Measurements from ENCODE around the gene CLEC11A. TPM values are rescaled to one million over a fixed set of nuclear protein-coding genes. Genes with fewer than 3 reads are reported as not detected.
A peak's percentile ranks its signal among the peaks of the same experiment; 100 is the strongest.

Gene CLEC11A
- total and polyA plus RNA-seq, 12 donors: 2.3 to 12.9 (median 4.4) TPM

GRCh38 chr19:50702871-50703829 lies 20.0 kb upstream of the CLEC11A start:
- H3K36me3 ChIP-seq: no peaks in the 10 kb centered on the region
- 55 to 60% methylated on average over 45 to 47 of the region's 47 CpGs for WGBS, 2 donors
- DNase-seq (no peak), ATAC-seq (no peak)
- no peak overlapping the region for H3K27ac ChIP-seq
- TF ChIP-seq CTCF (IDR thresholded peaks at IDR 0.05): no peak
- no peak overlapping the region for H3K4me3 ChIP-seq
- intact Hi-C loops (cut with DNase I): loop anchor here in 3 of 10 donors (10.0 kb wide), 1 partner anchor 82 kb away; no protein-coding TSS in a partner anchor
- peaks cover 5 to 62% (median 44%) of the 10 kb centered on the region in 7 donors for H3K27me3 ChIP-seq
- H3K4me1 ChIP-seq: no peaks in the 10 kb centered on the region
- no peaks in the 10 kb centered on the region for H3K9me3 ChIP-seq

- Histone ChIP-seq H3K36me3 (no peaks in the 10 kb centered on the region), H3K27me3 (peaks cover 5 to 64% (median 41%) of the 10 kb centered on the region in 7 donors), H3K4me3 (no peak overlapping the region), H3K9me3 (no peaks in the 10 kb centered on the region), H3K4me1 (no peaks in the 10 kb centered on the region), H3K27ac (no peak overlapping the region)
- peak in 1 of 9 donors; percentile 30 for TF ChIP-seq CTCF (IDR thresholded peaks at IDR 0.05)
- WGBS, 2 donors: 37 to 40% methylated on average over 21 to 22 of the region's 22 CpGs
- DNase-seq (no peak), ATAC-seq (no peak)
- intact Hi-C loops (cut with DNase I): loop anchor here in 4 of 10 donors (2.0 to 10.0 kb wide), 2 partner anchors 79 to 81 kb away; no protein-coding TSS in a partner anchor
Measured at GRCh38 chr19:50703915-50704796, 19.0 kb upstream of the CLEC11A start.

- no peak for DNase-seq
- peak in 3 of 8 donors; percentile 42 to 58 (median 44) for ATAC-seq
- H3K9me3 ChIP-seq: no peaks in the 10 kb centered on the region
- no peaks in the 10 kb centered on the region for H3K36me3 ChIP-seq
- H3K27me3 ChIP-seq: peaks cover 5 to 72% (median 46%) of the 10 kb centered on the region in 7 donors
- intact Hi-C loops (cut with DNase I): loop anchor here in 4 of 10 donors (2.0 to 10.0 kb wide), 3 partner anchors 77 to 217 kb away; no protein-coding TSS in a partner anchor
- H3K4me1 ChIP-seq: no peaks in the 10 kb centered on the region
- WGBS, 2 donors: 34 to 40% methylated on average over 9 of the region's 9 CpGs
- peak; percentile 13 to 70 (median 51) for TF ChIP-seq CTCF (IDR thresholded peaks at IDR 0.05)
- H3K27ac ChIP-seq: no peak overlapping the region
- H3K4me3 ChIP-seq: no peak overlapping the region
Measured at GRCh38 chr19:50705422-50706019, 17.6 kb upstream of the CLEC11A start.
